ENCODE results near the gene CD151. TPM values are rescaled to one million over a fixed set of nuclear protein-coding genes. Genes with fewer than 3 reads are reported as not detected.
A peak's percentile ranks its signal among the peaks of the same experiment; 100 is the strongest.

CD151 gene
- polyA plus RNA-seq, 1 donor (not counting 4 experiments of a cell fraction or from before 2014, with no cell fraction given): 434 TPM

GRCh38 chr11:810040-810567 lies 22.6 kb upstream of the CD151 start:
- H3K36me3 ChIP-seq (ENCODE audit: control insufficient read depth in 2 of 2, extremely low read depth in 1 of 2, insufficient read depth in 2 of 2, low read length in 2 of 2): peaks cover 28 to 31% of the 10 kb centered on the region in 2 experiments
- dilution Hi-C loops (cut with MboI; ENCODE audit: extremely low pct_ligation_motif_present, low sequenced_read_pairs): no loop called here
- peak overlapping the region; percentile 83 for H3K4me2 ChIP-seq (ENCODE audit: control insufficient read depth, extremely low read depth, insufficient read depth, low read depth, low read length)
- H3K9ac ChIP-seq (ENCODE audit: control insufficient read depth, extremely low read depth, insufficient read depth, low read length): peak overlapping the region; percentile 96
- peaks cover 19% of the 10 kb centered on the region for H4K20me1 ChIP-seq (ENCODE audit: control insufficient read depth, extremely low read depth, insufficient read depth, low read length)
- H3K4me3 ChIP-seq (ENCODE audit: control insufficient read depth in 2 of 3, extremely low read depth in 1 of 3, insufficient read depth in 2 of 3, low read depth in 1 of 3, low read length in 3 of 3): peak overlapping the region; percentile 81 to 98 (median 98)
- no peaks in the 10 kb centered on the region for H3K9me3 ChIP-seq (ENCODE audit: control insufficient read depth, low read depth, low read length)
- H3K27ac ChIP-seq (ENCODE audit: control insufficient read depth, insufficient read depth, low read length): peak overlapping the region; percentile 95
- H3K9me1 ChIP-seq (ENCODE audit: control insufficient read depth, extremely low read depth, insufficient read depth, low read length): no peaks in the 10 kb centered on the region
- H2AFZ ChIP-seq (ENCODE audit: control insufficient read depth, low read length): no peak overlapping the region
- TF ChIP-seq CTCF (optimal IDR thresholded peaks at IDR 0.05 in 1 of 3, IDR thresholded peaks at IDR 0.05 in 1 of 3, conservative IDR thresholded peaks at IDR 0.05 in 1 of 3; ENCODE audit: extremely low read depth in 1 of 3, insufficient read depth in 2 of 3, low read length in 3 of 3) (no peak), EZH2 (IDR thresholded peaks at IDR 0.05; ENCODE audit: low read length) (no peak)
- no peak for DNase-seq (ENCODE audit: low read depth, low spot score)
- no peak for FAIRE-seq
- peaks cover 22% of the 10 kb centered on the region for H3K4me1 ChIP-seq (ENCODE audit: control insufficient read depth, extremely low read depth, insufficient read depth, low read length)
- H3K27me3 ChIP-seq (ENCODE audit: control insufficient read depth, extremely low read depth, insufficient read depth, low read length): no peaks in the 10 kb centered on the region
- H3K79me2 ChIP-seq (ENCODE audit: control insufficient read depth, insufficient read depth, low read length): peaks cover 39% of the 10 kb centered on the region

- TF ChIP-seq EZH2 (IDR thresholded peaks at IDR 0.05; ENCODE audit: low read length) (no peak), CTCF (optimal IDR thresholded peaks at IDR 0.05 in 1 of 3, IDR thresholded peaks at IDR 0.05 in 1 of 3, conservative IDR thresholded peaks at IDR 0.05 in 1 of 3; ENCODE audit: extremely low read depth in 1 of 3, insufficient read depth in 2 of 3, low read length in 3 of 3) (peak in 2 of 3 experiments; percentile 15 to 45)
- FAIRE-seq: no peak
- peak overlapping the region; percentile 81 to 98 (median 98) for H3K4me3 ChIP-seq (ENCODE audit: control insufficient read depth in 2 of 3, extremely low read depth in 1 of 3, insufficient read depth in 2 of 3, low read depth in 1 of 3, low read length in 3 of 3)
- no peak for DNase-seq (ENCODE audit: low read depth, low spot score)
- peaks cover 19% of the 10 kb centered on the region for H4K20me1 ChIP-seq (ENCODE audit: control insufficient read depth, extremely low read depth, insufficient read depth, low read length)
- peak overlapping the region; percentile 23 for H3K27ac ChIP-seq (ENCODE audit: control insufficient read depth, insufficient read depth, low read length)
- peak overlapping the region; percentile 83 for H3K4me2 ChIP-seq (ENCODE audit: control insufficient read depth, extremely low read depth, insufficient read depth, low read depth, low read length)
- H2AFZ ChIP-seq (ENCODE audit: control insufficient read depth, low read length): no peak overlapping the region
- H3K4me1 ChIP-seq (ENCODE audit: control insufficient read depth, extremely low read depth, insufficient read depth, low read length): peaks cover 20% of the 10 kb centered on the region
- no peaks in the 10 kb centered on the region for H3K9me1 ChIP-seq (ENCODE audit: control insufficient read depth, extremely low read depth, insufficient read depth, low read length)
- no peaks in the 10 kb centered on the region for H3K27me3 ChIP-seq (ENCODE audit: control insufficient read depth, extremely low read depth, insufficient read depth, low read length)
- H3K9me3 ChIP-seq (ENCODE audit: control insufficient read depth, low read depth, low read length): no peaks in the 10 kb centered on the region
- dilution Hi-C loops (cut with MboI; ENCODE audit: extremely low pct_ligation_motif_present, low sequenced_read_pairs): no loop called here
- peaks cover 39% of the 10 kb centered on the region for H3K79me2 ChIP-seq (ENCODE audit: control insufficient read depth, insufficient read depth, low read length)
- H3K36me3 ChIP-seq (ENCODE audit: control insufficient read depth in 2 of 2, extremely low read depth in 1 of 2, insufficient read depth in 2 of 2, low read length in 2 of 2): peaks cover 29 to 31% of the 10 kb centered on the region in 2 experiments
- peak overlapping the region; percentile 96 for H3K9ac ChIP-seq (ENCODE audit: control insufficient read depth, extremely low read depth, insufficient read depth, low read length)
These were observed 21.1 kb upstream of the CD151 start for GRCh38 chr11:811446-812245.
